Epidermal melanocyte (primary cell): ENCODE measurements around the gene IL12RB2.

Experiments used
- DNase-seq: peaks from one replicate; pipeline ENCODE4 v3.0.0; 2011; ENCODE audit warnings: low spot score; ENCODE audit not compliant: insufficient read length

IL12RB2 gene, protein sequence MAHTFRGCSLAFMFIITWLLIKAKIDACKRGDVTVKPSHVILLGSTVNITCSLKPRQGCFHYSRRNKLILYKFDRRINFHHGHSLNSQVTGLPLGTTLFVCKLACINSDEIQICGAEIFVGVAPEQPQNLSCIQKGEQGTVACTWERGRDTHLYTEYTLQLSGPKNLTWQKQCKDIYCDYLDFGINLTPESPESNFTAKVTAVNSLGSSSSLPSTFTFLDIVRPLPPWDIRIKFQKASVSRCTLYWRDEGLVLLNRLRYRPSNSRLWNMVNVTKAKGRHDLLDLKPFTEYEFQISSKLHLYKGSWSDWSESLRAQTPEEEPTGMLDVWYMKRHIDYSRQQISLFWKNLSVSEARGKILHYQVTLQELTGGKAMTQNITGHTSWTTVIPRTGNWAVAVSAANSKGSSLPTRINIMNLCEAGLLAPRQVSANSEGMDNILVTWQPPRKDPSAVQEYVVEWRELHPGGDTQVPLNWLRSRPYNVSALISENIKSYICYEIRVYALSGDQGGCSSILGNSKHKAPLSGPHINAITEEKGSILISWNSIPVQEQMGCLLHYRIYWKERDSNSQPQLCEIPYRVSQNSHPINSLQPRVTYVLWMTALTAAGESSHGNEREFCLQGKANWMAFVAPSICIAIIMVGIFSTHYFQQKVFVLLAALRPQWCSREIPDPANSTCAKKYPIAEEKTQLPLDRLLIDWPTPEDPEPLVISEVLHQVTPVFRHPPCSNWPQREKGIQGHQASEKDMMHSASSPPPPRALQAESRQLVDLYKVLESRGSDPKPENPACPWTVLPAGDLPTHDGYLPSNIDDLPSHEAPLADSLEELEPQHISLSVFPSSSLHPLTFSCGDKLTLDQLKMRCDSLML

DNA sequence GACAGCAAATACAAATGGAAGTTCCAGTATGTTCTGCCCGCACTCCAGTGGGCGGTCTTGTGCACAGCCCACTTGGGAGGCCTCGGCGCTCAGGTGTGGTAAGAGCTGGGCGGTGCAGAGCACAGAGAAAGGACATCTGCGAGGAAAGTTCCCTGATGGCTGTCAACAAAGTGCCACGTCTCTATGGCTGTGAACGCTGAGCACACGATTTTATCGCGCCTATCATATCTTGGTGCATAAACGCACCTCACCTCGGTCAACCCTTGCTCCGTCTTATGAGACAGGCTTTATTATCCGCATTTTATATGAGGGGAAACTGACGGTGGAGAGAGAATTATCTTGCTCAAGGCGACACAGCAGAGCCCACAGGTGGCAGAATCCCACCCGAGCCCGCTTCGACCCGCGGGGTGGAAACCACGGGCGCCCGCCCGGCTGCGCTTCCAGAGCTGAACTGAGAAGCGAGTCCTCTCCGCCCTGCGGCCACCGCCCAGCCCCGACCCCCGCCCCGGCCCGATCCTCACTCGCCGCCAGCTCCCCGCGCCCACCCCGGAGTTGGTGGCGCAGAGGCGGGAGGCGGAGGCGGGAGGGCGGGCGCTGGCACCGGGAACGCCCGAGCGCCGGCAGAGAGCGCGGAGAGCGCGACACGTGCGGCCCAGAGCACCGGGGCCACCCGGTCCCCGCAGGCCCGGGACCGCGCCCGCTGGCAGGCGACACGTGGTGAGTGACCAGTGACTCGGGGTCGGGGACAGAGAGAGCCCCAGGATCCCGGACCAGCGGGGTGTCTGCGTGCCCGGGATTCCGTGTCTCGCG, at the start of gene IL12RB2:
Gene IL12RB2, plus strand, starts transcription at position 623 of the 810 bp plus-strand sequence. CDS start 12,496 bp downstream, outside the sequence.
- DNase-seq = no peak

DNA sequence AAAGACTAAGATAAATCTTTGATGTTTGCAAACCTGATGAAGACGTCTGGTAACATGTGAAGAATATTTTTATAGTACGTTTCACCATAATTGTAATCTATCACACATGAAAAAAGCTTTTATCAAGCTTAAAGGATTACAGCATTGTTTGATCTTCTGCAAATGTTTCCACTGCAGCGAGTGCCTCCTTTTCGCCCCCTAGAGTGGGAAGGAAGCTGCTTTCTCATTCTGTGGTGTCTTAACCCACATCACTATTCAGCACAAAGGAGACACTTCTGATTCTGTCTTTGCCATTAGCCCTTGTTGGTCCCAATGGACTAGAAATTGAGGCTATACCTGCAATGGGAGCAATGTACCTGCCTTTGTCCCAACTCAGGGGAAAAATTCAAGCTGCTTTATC, 46.0 kb upstream of the IL12RB2 start:
- no peak for DNase-seq

DNA sequence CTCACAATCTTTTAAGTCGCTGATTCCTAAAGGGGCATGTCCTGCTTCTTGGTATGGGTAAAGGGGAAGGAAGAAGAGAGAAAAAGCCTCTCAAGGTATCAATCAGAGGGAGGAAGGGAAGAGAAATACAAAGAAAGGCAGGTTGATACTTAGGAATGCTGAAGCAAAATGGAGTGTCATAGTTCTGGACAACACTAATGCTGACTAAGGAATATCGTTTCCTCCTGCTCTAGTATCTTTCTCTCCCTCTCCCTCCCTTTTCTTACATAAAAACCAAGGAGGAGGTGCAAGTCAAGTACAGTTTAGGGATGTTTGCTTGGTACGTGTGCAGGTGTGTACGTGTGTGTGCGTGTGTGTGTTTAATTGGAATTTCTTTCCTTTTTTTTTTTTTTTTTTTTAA, 44.9 kb upstream of the IL12RB2 start:
- no peak for DNase-seq

DNA sequence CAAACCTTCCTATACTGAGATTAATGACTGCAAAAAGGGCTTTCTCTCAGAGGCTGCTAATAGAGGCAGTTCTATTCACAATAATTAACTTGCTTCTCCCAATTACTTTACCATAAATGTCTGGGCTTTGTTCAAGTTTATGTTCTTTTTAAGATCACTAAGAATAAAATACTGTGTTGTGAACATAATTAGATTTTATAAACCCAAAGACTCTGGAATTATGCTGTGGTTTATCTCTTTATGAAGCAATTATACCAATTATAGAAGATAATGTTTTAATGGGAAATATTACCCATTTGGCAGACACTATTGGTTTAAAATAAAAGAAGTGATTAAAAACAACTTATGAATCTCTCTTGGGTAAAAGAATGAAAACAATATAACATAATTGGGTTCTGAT, 43.5 kb upstream of the IL12RB2 start:
- DNase-seq = no peak

DNA sequence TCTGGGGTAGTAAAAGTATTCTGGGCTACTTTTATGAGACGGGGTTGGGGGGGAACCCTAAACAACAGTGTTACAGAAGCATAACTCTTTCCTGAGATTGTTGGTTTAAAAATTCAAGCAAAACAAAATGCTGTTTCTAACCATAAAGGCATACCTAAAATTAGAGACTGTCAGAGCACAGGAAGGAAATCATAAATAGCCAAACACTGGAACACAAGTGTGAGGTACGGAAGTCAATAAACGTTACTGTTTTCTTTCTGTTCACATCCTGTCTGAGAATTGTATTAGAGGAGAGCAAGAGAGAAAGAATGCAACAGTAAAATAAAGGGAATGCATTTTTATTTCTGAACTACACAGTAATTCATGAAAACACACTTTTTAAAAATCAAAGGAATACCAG, 42.8 kb upstream of the IL12RB2 start:
- no peak for DNase-seq

DNA sequence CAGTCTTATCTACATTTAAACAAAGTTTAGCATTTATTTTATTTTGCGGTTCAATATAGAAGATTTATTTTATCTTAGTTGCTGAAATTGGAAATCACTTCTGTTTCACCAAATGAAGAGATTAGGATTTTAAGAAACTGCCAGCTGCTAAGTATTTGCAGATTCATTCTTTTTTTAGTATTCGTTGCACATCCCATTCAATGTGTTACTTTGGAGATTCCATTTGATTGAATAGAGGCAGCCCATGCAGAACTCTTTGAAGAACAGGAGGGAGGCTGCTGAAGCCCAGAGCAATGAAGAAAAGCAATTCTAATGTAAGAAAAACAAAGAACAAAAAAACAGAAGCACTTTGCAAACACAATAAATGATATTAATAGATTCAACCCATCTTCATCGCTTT, 38.6 kb upstream of the IL12RB2 start:
- DNase-seq = no peak

DNA sequence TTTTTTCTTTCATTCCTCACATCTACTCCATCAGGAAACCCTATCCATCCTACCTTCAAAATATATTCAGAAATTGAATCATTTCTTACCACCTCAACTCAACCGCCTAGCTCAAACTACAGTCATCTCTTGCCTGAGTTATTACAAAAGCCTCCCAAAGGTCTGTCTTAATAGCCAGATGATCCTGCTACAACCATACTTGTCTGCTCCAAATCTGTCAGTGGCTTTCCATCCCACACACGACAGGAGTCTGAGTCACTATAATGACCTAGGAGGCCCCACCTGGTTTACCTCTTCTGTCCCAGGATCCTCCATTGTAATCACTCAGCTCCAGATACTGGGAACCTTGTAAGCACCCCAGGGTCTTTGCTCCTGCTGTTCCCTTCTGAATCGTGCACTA, 37.1 kb upstream of the IL12RB2 start:
- no peak for DNase-seq

DNA sequence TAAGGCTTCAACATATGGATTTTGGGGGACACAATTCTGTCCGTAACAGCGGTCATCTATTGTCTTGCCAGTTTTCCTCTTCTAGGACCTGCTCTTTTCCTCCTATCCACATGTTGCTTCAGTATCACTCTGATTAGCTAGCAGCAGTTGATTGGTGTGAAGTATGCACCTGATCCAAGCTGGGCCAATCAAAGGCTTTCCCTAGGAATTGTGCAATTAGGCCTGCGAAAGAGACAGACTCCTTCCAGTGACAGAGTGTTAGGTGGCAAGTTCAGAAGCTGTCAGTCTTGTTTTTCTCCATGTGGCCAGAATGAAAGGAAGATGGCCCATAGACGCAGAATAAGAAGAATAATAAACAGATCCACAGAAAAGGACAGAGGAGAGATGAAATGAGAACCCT, 34.1 kb upstream of the IL12RB2 start:
- no peak for DNase-seq

DNA sequence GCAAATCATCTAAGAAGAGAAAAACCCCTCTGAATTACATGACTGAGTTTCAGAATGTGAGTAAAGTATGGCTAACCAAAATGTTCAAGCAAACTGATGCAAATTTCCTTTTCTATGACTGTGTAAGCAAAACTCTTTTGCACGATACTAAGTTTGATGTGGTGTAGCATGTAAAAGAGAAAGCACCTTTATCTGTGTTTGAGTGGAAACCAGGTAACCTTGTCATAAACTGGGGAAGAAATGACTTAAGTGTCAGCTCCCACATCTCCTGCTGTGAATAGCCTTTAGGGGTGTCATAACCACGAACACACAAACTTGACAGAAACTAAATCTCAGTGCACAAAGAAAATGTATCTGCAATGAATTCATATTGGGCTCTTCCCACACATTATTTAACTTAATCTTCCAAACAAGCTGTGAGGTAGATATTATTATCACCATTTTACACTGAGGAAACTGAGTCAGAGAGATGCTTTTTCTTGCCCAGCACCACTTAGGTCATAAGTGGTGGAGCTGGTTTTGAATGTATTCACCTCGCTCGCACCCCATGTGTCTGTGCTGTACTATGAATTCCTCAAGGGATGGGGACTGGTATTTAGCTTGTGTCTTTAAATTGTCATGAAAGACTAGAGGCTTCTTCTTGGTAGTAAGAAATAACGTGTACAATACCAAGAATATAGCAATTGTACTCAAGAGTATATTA, 32.9 kb upstream of the IL12RB2 start:
- DNase-seq = no peak

DNA sequence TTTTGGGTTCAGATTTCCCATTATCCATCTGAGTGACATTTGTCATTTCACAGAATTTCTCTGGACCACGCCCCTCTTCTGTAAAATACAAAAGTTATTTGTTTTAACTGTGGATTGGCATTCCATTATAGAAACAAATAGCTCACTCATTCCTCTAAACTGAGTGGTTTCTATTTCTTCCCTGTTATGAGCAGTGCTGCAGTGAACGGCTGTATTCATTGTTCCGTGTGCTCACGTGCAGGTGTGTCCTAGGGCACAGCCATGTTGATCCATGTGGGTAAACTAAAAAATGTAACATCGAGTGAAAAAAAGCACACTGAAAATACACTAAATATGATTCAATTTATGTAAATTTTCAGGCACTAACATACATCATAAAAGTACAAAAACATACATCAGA, 27.0 kb upstream of the IL12RB2 start:
- no peak for DNase-seq

DNA sequence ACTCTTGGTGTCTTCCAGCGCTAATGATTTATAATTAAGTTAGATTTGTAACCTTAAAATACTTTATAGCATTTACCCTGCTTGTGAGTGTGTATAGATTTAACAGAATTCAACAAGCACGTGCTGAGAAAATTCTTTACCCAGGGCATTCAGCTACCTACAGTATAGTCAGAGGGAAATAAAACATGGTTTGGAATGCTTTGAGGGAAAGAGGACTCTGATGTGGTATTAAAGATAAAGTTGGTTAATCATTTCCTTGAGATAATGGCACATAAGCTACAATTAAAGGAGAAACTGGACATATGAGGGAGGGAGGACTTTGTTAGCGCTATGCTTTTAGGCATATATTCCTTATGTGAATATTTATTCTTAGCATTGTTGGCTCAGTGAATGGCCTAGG, 26.4 kb upstream of the IL12RB2 start:
- no peak for DNase-seq

DNA sequence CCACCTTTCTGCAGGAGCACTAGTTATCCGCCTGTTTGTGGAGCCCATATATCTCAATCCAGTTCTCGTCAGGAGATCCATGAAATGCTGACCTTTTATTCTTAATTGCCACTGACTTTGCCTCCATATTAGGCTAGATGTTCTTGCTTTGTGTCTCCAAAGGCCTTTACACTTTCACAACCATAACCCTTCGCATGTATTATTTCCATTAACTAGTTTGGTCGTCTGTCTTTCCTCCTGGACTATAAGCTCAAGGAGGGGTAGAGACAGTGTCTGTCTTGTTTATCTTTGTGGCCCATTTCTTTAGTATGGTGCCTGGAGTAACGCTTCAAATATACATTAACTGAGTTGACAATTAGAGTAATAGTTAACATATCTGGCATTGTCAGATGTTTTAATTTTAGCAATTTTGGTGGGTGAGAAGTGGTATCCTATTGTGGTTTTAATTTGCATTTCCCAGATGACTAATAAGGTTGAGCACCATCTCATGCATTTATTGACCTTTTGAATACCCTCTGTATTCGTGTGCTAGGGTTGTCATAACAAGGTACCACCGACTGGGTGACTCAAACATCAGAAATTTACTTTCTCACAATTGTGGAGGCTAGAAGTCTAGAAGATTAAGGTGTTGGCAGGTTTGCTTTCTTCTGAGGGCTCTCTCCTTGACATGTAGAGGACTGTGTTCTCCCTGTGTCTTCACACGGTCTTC, 21.7 kb upstream of the IL12RB2 start:
- no peak for DNase-seq

DNA sequence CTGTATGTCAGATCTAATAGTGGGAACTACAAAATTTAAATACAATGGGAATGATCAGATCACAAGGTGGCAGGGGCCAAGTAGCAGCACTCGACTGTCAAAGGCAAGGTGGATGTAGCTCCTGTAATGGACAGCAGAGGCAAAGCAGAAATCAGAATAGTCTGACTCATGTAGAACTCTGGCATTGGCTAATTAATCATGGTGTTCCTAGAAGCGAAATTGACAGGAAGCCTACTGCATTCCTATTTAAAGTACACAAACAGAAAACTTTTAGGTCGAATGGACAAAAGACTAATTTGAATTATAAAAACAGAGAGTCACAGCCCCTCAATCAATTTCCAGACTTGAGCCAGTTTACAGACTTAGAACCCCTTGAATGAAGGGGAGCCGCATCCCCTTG, 17.4 kb upstream of the IL12RB2 start:
- no peak for DNase-seq

DNA sequence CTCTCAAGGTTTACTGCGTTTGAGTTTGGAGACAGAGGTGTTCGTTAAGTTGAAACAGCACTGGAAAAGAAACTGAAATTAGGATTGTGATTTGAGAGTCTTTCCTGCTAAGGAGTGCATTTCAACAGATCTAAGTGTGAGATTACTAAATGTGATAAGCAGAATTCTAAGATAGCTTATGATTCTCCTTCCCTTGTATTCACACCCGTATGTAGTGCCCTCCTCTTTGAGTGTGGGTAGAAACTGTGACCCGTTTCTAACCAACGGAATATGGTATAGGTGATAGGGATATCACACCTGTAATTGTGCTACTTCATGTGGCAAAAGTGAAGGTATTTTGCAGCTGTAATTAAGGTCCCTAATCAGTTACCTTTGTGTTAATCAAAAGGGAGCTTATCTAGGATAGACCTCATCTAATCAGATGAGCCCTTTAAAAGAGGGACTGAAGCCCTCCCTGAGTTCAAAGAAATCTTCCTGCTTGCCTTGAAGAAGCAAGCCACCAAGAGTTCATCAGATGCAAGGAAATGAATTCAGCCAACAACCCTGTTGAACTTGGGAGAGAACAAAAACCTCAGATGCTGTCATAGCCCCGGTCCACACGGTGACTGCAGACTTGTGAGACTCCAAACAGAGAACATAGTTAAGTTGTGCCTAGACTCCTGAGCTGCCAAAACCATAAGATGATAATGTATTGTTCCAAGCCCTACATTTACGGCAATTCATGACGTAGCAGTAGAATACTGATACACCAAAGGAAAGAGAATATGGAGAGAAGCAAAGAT, 12.6 kb upstream of the IL12RB2 start:
- DNase-seq = no peak

DNA sequence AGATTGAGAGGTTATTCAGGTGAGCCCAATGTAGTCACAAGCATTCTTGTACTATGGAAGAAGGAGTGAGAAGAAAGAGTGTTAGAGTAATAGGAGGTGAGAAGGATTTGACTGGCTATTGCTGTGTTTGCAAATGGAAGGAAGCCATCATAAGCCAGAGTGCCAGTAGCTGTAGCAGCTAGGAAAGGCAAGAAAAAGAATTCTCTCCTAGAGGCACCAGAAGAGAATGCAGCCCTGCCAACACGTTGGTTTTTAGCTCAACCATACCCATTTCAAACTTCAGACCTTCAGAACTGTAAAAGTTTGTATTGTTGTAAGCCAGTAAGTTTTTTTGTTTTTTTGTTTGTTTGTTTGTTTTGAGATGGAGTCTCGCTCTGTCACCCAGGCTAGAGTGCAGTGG, 8.9 kb upstream of the IL12RB2 start:
- no peak for DNase-seq

DNA sequence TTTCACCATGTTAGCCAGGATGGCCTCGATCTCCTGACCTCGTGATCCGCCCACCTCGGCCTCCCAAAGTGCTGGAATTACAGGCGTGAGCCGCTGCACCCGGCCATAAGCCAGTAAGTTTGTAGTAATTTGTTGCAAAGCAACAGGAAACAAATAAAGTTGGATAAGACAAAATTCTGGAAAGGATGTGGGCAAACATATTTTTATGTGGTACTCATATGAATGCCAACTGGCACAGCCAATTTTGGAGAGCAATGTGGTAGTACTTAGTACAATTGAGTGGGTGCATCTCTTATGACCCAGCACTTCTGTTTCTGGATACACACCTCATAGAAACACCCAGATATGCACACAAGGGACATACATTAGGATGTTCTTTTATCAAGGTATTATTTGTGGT, 8.4 kb upstream of the IL12RB2 start:
- DNase-seq = no peak

DNA sequence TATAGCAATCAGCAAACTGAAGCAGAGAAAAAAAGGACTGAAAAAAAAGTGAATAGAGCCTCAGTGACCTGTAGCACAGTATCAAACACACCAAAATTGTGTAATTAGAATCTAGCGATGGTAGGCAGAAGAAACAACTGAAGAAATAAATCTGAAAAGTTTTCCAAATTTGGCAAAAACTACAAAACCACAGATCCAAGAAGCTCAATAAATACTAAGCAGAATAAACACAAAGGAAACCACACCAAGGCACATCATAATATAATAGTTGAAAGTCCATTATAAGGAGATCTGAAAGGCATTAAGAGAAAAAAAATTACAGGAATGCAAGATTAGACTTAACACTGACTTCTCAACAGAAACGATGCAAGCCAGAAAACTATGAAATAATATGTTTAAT, 7.1 kb upstream of the IL12RB2 start:
- DNase-seq = no peak

DNA sequence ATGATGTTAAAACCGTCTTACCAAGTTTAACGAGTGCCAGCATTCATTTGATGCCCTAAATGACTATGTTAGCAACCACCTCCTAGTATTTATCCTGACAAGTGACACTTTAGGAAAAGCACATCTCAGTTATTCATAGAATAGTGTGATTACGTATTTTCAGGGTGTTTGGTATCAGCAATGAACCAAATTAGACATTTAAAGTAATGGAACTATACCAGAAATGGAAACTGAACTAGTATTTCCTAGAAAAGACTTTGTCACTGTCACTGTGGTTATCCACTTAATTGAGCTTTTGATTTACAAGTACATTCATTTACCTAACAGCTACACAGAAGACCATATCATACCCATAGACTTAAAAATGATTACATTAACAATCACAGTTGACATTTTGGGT, 3.6 kb upstream of the IL12RB2 start:
- no peak for DNase-seq

DNA sequence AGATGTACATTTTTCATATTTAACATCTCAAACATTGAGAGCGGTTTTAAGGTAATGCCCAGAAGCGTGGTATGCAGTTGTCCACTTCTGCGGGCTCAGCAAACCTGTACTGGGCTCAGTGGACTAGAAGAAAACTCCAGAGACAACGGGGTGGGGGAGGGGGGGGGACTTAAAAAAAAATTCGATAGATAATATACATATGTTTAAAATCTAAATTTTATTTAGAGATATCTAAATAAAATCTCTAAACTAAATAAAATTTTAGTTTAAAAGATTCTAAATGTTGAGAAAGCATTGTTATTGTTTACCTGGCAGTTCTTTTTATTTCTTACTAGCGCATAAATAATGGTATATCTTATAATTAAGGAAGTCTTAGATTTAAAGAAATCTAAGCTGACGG, 1.1 kb upstream of the IL12RB2 start:
- DNase-seq = no peak

DNA sequence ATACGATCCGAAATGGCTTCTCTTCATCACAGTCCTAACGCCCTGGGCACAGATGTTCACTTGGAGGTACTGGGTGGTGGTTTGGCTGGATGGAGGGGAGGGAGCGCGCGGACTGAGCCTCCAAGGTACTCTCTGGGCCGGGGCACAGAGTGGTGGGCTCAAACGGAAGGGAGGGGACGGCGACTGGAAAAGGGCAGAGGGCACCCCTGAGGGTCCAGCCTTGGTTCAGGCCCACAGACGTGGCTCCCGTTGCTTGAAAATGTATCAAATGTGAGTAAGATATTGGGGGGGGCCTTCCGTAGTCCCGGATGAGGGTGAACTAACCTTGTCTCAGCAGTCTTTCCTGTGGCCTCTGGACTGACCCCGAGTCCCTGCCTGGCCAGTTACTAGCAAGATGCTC, 463 bp downstream of the IL12RB2 start:
- no peak for DNase-seq
